NB4 (cell line): ENCODE measurements around the gene CTNND2.

Experiments
- POLR2A ChIP-seq: IDR thresholded peaks from 2 replicates; pipeline ENCODE4 v1.6.1; 2011; ENCODE audit warnings: mild to moderate bottlenecking; ENCODE audit not compliant: insufficient read length; ENCODE audit errors: extremely low read depth
- TF ChIP-seq, protein P1 (sequence below): IDR thresholded peaks from one replicate; pipeline ENCODE4 v1.5.1; 2012; ENCODE audit warnings: low read depth, low read length
- TF ChIP-seq, protein P2 (sequence below): IDR thresholded peaks from 2 replicates; pipeline ENCODE4 v1.6.1; 2011; ENCODE audit warnings: low read depth, low read length

DNA sequence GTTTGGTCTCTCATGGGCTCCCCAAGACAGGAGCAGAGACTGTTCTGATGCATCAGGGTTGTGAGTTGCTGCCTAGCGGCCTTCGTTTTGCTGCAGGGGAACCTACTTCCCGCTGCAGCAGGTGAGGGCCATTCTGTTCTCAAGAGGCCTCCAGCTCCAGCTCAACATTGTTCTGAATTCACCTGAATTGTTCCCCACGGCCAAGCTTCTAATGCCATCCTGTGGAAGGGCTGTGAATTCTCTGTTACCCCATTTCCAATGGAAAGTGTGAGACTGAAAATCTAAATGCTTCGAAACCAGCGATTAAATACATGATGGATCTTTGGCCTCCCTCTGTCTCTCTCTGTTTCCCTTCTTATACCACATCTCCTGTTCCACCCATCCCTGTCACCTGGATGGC, 794.1 kb downstream of the CTNND2 start:
- no peak for TF ChIP-seq POLR2A
- TF ChIP-seq, protein P1, sequence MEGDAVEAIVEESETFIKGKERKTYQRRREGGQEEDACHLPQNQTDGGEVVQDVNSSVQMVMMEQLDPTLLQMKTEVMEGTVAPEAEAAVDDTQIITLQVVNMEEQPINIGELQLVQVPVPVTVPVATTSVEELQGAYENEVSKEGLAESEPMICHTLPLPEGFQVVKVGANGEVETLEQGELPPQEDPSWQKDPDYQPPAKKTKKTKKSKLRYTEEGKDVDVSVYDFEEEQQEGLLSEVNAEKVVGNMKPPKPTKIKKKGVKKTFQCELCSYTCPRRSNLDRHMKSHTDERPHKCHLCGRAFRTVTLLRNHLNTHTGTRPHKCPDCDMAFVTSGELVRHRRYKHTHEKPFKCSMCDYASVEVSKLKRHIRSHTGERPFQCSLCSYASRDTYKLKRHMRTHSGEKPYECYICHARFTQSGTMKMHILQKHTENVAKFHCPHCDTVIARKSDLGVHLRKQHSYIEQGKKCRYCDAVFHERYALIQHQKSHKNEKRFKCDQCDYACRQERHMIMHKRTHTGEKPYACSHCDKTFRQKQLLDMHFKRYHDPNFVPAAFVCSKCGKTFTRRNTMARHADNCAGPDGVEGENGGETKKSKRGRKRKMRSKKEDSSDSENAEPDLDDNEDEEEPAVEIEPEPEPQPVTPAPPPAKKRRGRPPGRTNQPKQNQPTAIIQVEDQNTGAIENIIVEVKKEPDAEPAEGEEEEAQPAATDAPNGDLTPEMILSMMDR: no peak
- TF ChIP-seq, protein P2, sequence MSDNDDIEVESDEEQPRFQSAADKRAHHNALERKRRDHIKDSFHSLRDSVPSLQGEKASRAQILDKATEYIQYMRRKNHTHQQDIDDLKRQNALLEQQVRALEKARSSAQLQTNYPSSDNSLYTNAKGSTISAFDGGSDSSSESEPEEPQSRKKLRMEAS: no peak
